ENCODE results near the gene KLF7. TPM values are rescaled to one million over a fixed set of nuclear protein-coding genes. Genes with fewer than 3 reads are reported as not detected.

Gene KLF7
- total and polyA plus RNA-seq, 2 donors, result 8.5 to 11.0 TPM

GRCh38 chr2:207144173-207144785 is 21.5 kb downstream of the KLF7 start:
- Histone ChIP-seq H3K27ac (ENCODE audit: low read depth in 1 of 2, low read length in 1 of 2) (peak overlapping the region; percentile 93 to 97), H3K4me1 (ENCODE audit: control insufficient read depth in 2 of 2, insufficient read depth in 2 of 2, low read length in 2 of 2) (peaks cover 30 to 47% of the 10 kb centered on the region in 2 donors), H3K9me3 (ENCODE audit: control insufficient read depth in 2 of 2, insufficient read depth in 1 of 2, low read length in 1 of 2) (no peaks in the 10 kb centered on the region), H3K36me3 (ENCODE audit: control insufficient read depth in 2 of 2, insufficient read depth in 2 of 2, low read length in 1 of 2) (peaks cover 11 to 27% of the 10 kb centered on the region in 2 donors), H3K27me3 (ENCODE audit: control insufficient read depth in 2 of 2, insufficient read depth in 1 of 2, low read length in 1 of 2) (no peaks in the 10 kb centered on the region), H3K4me3 (ENCODE audit: low read length in 2 of 2) (peak overlapping the region in 1 of 2 donors; percentile 39)
- 80% methylated on average over 3 of the region's 3 CpGs for WGBS
- peak in 1 of 9 donors; percentile 42 for DNase-seq (ENCODE audit: low read depth in 6 of 9, low spot score in 9 of 9)

- no peaks in the 10 kb centered on the region for H3K9me3 ChIP-seq (ENCODE audit: control insufficient read depth in 2 of 2, insufficient read depth in 1 of 2, low read length in 1 of 2)
- H3K27me3 ChIP-seq (ENCODE audit: control insufficient read depth in 2 of 2, insufficient read depth in 1 of 2, low read length in 1 of 2), result no peaks in the 10 kb centered on the region
- peaks cover 30 to 44% of the 10 kb centered on the region in 2 donors for H3K4me1 ChIP-seq (ENCODE audit: control insufficient read depth in 2 of 2, insufficient read depth in 2 of 2, low read length in 2 of 2)
- peak overlapping the region; percentile 23 to 39 for H3K4me3 ChIP-seq (ENCODE audit: low read length in 2 of 2)
- H3K27ac ChIP-seq (ENCODE audit: low read depth in 1 of 2, low read length in 1 of 2), result peak overlapping the region; percentile 93 to 97
- 4% methylated on average over 13 of the region's 13 CpGs for WGBS
- H3K36me3 ChIP-seq (ENCODE audit: control insufficient read depth in 2 of 2, insufficient read depth in 2 of 2, low read length in 1 of 2), result peaks cover 11 to 23% of the 10 kb centered on the region in 2 donors
- DNase-seq (ENCODE audit: low read depth in 6 of 9, low spot score in 9 of 9), result peak in 4 of 9 donors; percentile 61 to 87 (median 68)
These were observed 22.3 kb downstream of the KLF7 start for GRCh38 chr2:207143215-207144172.

GRCh38 chr2:207142461-207142860 is 23.3 kb downstream of the KLF7 start:
- DNase-seq (ENCODE audit: low read depth in 6 of 9, low spot score in 9 of 9), result peak in 2 of 9 donors; percentile 42 to 69
- Histone ChIP-seq H3K9me3 (ENCODE audit: control insufficient read depth in 2 of 2, insufficient read depth in 1 of 2, low read length in 1 of 2) (no peaks in the 10 kb centered on the region), H3K36me3 (ENCODE audit: control insufficient read depth in 2 of 2, insufficient read depth in 2 of 2, low read length in 1 of 2) (peaks cover 8 to 15% of the 10 kb centered on the region in 2 donors), H3K27ac (ENCODE audit: low read depth in 1 of 2, low read length in 1 of 2) (peak overlapping the region; percentile 50 to 97), H3K4me3 (ENCODE audit: low read length in 2 of 2) (no peak overlapping the region), H3K4me1 (ENCODE audit: control insufficient read depth in 2 of 2, insufficient read depth in 2 of 2, low read length in 2 of 2) (peaks cover 30 to 39% of the 10 kb centered on the region in 2 donors), H3K27me3 (ENCODE audit: control insufficient read depth in 2 of 2, insufficient read depth in 1 of 2, low read length in 1 of 2) (no peaks in the 10 kb centered on the region)
- WGBS, result 28% methylated on average over 3 of the region's 3 CpGs

- H3K4me3 ChIP-seq (ENCODE audit: low read length in 2 of 2), result no peak overlapping the region
- no peak overlapping the region for H3K27ac ChIP-seq (ENCODE audit: low read depth in 1 of 2, low read length in 1 of 2)
- DNase-seq (ENCODE audit: low read depth in 6 of 9, low spot score in 9 of 9), result no peak
- no peaks in the 10 kb centered on the region for H3K9me3 ChIP-seq (ENCODE audit: control insufficient read depth in 2 of 2, insufficient read depth in 1 of 2, low read length in 1 of 2)
- peaks cover 6 to 12% of the 10 kb centered on the region in 2 donors for H3K36me3 ChIP-seq (ENCODE audit: control insufficient read depth in 2 of 2, insufficient read depth in 2 of 2, low read length in 1 of 2)
- 40% methylated on average over 2 of the region's 2 CpGs for whole genome bisulfite sequencing
- H3K27me3 ChIP-seq (ENCODE audit: control insufficient read depth in 2 of 2, insufficient read depth in 1 of 2, low read length in 1 of 2), result no peaks in the 10 kb centered on the region
- H3K4me1 ChIP-seq (ENCODE audit: control insufficient read depth in 2 of 2, insufficient read depth in 2 of 2, low read length in 2 of 2), result peaks cover 33 to 48% of the 10 kb centered on the region in 2 donors
These were observed 24.4 kb downstream of the KLF7 start for GRCh38 chr2:207141386-207141785.

- no peaks in the 10 kb centered on the region for H3K9me3 ChIP-seq (ENCODE audit: control insufficient read depth in 2 of 2, insufficient read depth in 1 of 2, low read length in 1 of 2)
- peaks cover 0 to 4% of the 10 kb centered on the region in 2 donors for H3K36me3 ChIP-seq (ENCODE audit: control insufficient read depth in 2 of 2, insufficient read depth in 2 of 2, low read length in 1 of 2)
- H3K27ac ChIP-seq (ENCODE audit: low read depth in 1 of 2, low read length in 1 of 2), result no peak overlapping the region
- no peak overlapping the region for H3K4me3 ChIP-seq (ENCODE audit: low read length in 2 of 2)
- peaks cover 43 to 59% of the 10 kb centered on the region in 2 donors for H3K4me1 ChIP-seq (ENCODE audit: control insufficient read depth in 2 of 2, insufficient read depth in 2 of 2, low read length in 2 of 2)
- H3K27me3 ChIP-seq (ENCODE audit: control insufficient read depth in 2 of 2, insufficient read depth in 1 of 2, low read length in 1 of 2), result no peaks in the 10 kb centered on the region
- no peak for DNase-seq (ENCODE audit: low read depth in 6 of 9, low spot score in 9 of 9)
These were observed 25.5 kb downstream of the KLF7 start for GRCh38 chr2:207140265-207140664.

- no peaks in the 10 kb centered on the region for H3K9me3 ChIP-seq (ENCODE audit: control insufficient read depth in 2 of 2, insufficient read depth in 1 of 2, low read length in 1 of 2)
- H3K36me3 ChIP-seq (ENCODE audit: control insufficient read depth in 2 of 2, insufficient read depth in 2 of 2, low read length in 1 of 2), result peaks cover 0 to 4% of the 10 kb centered on the region in 2 donors
- H3K27ac ChIP-seq (ENCODE audit: low read depth in 1 of 2, low read length in 1 of 2), result no peak overlapping the region
- H3K4me3 ChIP-seq (ENCODE audit: low read length in 2 of 2), result no peak overlapping the region
- WGBS, result 87% methylated on average over 4 of the region's 4 CpGs
- H3K4me1 ChIP-seq (ENCODE audit: control insufficient read depth in 2 of 2, insufficient read depth in 2 of 2, low read length in 2 of 2), result peaks cover 46 to 62% of the 10 kb centered on the region in 2 donors
- no peaks in the 10 kb centered on the region for H3K27me3 ChIP-seq (ENCODE audit: control insufficient read depth in 2 of 2, insufficient read depth in 1 of 2, low read length in 1 of 2)
- DNase-seq (ENCODE audit: low read depth in 6 of 9, low spot score in 9 of 9), result no peak
These were observed 26.2 kb downstream of the KLF7 start for GRCh38 chr2:207139552-207139951.

GRCh38 chr2:207138627-207139297 is 27.0 kb downstream of the KLF7 start:
- peak overlapping the region in 1 of 2 donors; percentile 36 for H3K27ac ChIP-seq (ENCODE audit: low read depth in 1 of 2, low read length in 1 of 2)
- WGBS, result 97% methylated on average over 9 of the region's 9 CpGs

GRCh38 chr2:207137596-207138337 is 28.0 kb downstream of the KLF7 start:
- WGBS, result 92% methylated on average over 2 of the region's 2 CpGs
- peaks cover 54 to 66% of the 10 kb centered on the region in 2 donors for H3K4me1 ChIP-seq (ENCODE audit: control insufficient read depth in 2 of 2, insufficient read depth in 2 of 2, low read length in 2 of 2)

More at GRCh38 chr2:207138627-207139297, 27.0 kb downstream of the KLF7 start:
- Histone ChIP-seq H3K27me3 (ENCODE audit: control insufficient read depth in 2 of 2, insufficient read depth in 1 of 2, low read length in 1 of 2) (no peaks in the 10 kb centered on the region), H3K4me3 (ENCODE audit: low read length in 2 of 2) (no peak overlapping the region), H3K36me3 (ENCODE audit: control insufficient read depth in 2 of 2, insufficient read depth in 2 of 2, low read length in 1 of 2) (peaks cover 0 to 4% of the 10 kb centered on the region in 2 donors), H3K9me3 (ENCODE audit: control insufficient read depth in 2 of 2, insufficient read depth in 1 of 2, low read length in 1 of 2) (no peaks in the 10 kb centered on the region), H3K4me1 (ENCODE audit: control insufficient read depth in 2 of 2, insufficient read depth in 2 of 2, low read length in 2 of 2) (peaks cover 46 to 62% of the 10 kb centered on the region in 2 donors)
- no peak for DNase-seq (ENCODE audit: low read depth in 6 of 9, low spot score in 9 of 9)

More at GRCh38 chr2:207137596-207138337, 28.0 kb downstream of the KLF7 start:
- Histone ChIP-seq H3K9me3 (ENCODE audit: control insufficient read depth in 2 of 2, insufficient read depth in 1 of 2, low read length in 1 of 2) (no peaks in the 10 kb centered on the region), H3K27me3 (ENCODE audit: control insufficient read depth in 2 of 2, insufficient read depth in 1 of 2, low read length in 1 of 2) (no peaks in the 10 kb centered on the region), H3K36me3 (ENCODE audit: control insufficient read depth in 2 of 2, insufficient read depth in 2 of 2, low read length in 1 of 2) (peaks cover 0 to 4% of the 10 kb centered on the region in 2 donors), H3K27ac (ENCODE audit: low read depth in 1 of 2, low read length in 1 of 2) (no peak overlapping the region), H3K4me3 (ENCODE audit: low read length in 2 of 2) (no peak overlapping the region)
- DNase-seq (ENCODE audit: low read depth in 6 of 9, low spot score in 9 of 9), result no peak
